Cardiac muscle cell (in vitro differentiated cells and primary cell): ENCODE results near the gene ATPAF2. TPM values are rescaled to one million over a fixed set of nuclear protein-coding genes. Genes with fewer than 3 reads are reported as not detected.

ENCODE experiments used
- DNase-seq, 2 donors: peaks; one replicate each; pipeline versions ENCODE4 v3.0.0 to v3.0.0-alpha.2; 2010 to 2017; ENCODE audit warnings: low read depth in 1 of 2, low spot score in 1 of 2
- H3K27ac ChIP-seq: fragments of 200-600 bp; sonication (generic); 2 replicates; pipeline ENCODE4 v1.5.1; 2016
- H3K27me3 ChIP-seq: fragments of 200-600 bp; sonication (generic); 2 replicates; pipeline ENCODE4 v1.6.0; 2016; ENCODE audit warnings: control low read depth
- H3K36me3 ChIP-seq: fragments of 200-600 bp; sonication (generic); 2 replicates; pipeline ENCODE4 v1.5.1; 2016; ENCODE audit warnings: control low read depth
- H3K4me1 ChIP-seq: fragments of 200-600 bp; sonication (generic); 2 replicates; pipeline ENCODE4 v1.8.1; 2017; ENCODE audit warnings: low read depth, mild to moderate bottlenecking, mixed run types
- H3K4me3 ChIP-seq: fragments of 200-600 bp; sonication (generic); 2 replicates; pipeline ENCODE4 v1.5.1; 2016; ENCODE audit warnings: mild to moderate bottlenecking
- H3K9me3 ChIP-seq: fragments of 200-600 bp; sonication (generic); 2 replicates; pipeline ENCODE4 v1.5.1; 2017; ENCODE audit warnings: low read depth, mild to moderate bottlenecking, control low read depth
- CTCF ChIP-seq: IDR thresholded peaks from 2 replicates; pipeline ENCODE4 v1.5.1; 2012; ENCODE audit warnings: low read depth, mild to moderate bottlenecking, low read length
- polyA plus RNA-seq: library from polyadenylated mRNA; unstranded; fragments of >200 nt; fragmentation: Nextera tagmentation; extraction: Ambion mirVana; gene quantifications from 2 replicates; pipeline ENCODE4 v1.2.1, GENCODE V29; 2016
- total RNA-seq: library from RNA; depleted of rRNA; stranded (reverse); fragments of >200 nt; gene quantifications from 2 replicates; pipeline ENCODE4 v1.2.3, GENCODE V29; 2016

ATPAF2 gene
- total and polyA plus RNA-seq, 2 experiments from 2014 or later: 40.3 to 49.4 TPM

GRCh38 chr17:18025945-18026776, 12.8 kb downstream of the ATPAF2 start:
- Histone ChIP-seq H3K27me3 (no peaks in the 10 kb centered on the region), H3K36me3 (no peaks in the 10 kb centered on the region), H3K4me3 (no peak overlapping the region), H3K9me3 (no peaks in the 10 kb centered on the region), H3K4me1 (peaks cover 26% of the 10 kb centered on the region), H3K27ac (no peak overlapping the region)
- peak; percentile 12 for TF ChIP-seq CTCF
- peak in 1 of 2 donors; percentile 88 for DNase-seq

- Histone ChIP-seq H3K27ac (no peak overlapping the region), H3K27me3 (no peaks in the 10 kb centered on the region), H3K4me3 (no peak overlapping the region), H3K4me1 (peaks cover 26% of the 10 kb centered on the region), H3K36me3 (no peaks in the 10 kb centered on the region), H3K9me3 (no peaks in the 10 kb centered on the region)
- no peak for TF ChIP-seq CTCF
- peak in 1 of 2 donors; percentile 39 for DNase-seq
These were observed 13.6 kb downstream of the ATPAF2 start for GRCh38 chr17:18025241-18025944.

- no peak overlapping the region for H3K27ac ChIP-seq
- no peaks in the 10 kb centered on the region for H3K36me3 ChIP-seq
- DNase-seq: no peak
These were observed 17.6 kb downstream of the ATPAF2 start for GRCh38 chr17:18021372-18021771.

GRCh38 chr17:18020971-18021370, 18.0 kb downstream of the ATPAF2 start:
- Histone ChIP-seq H3K27ac (no peak overlapping the region), H3K9me3 (no peaks in the 10 kb centered on the region), H3K4me1 (peaks cover 15% of the 10 kb centered on the region), H3K27me3 (no peaks in the 10 kb centered on the region), H3K36me3 (no peaks in the 10 kb centered on the region), H3K4me3 (no peak overlapping the region)
- no peak for TF ChIP-seq CTCF
- DNase-seq: no peak

More at GRCh38 chr17:18021372-18021771, 17.6 kb downstream of the ATPAF2 start:
- no peak for TF ChIP-seq CTCF
- H3K9me3 ChIP-seq: no peaks in the 10 kb centered on the region
- peaks cover 15% of the 10 kb centered on the region for H3K4me1 ChIP-seq
- H3K27me3 ChIP-seq: no peaks in the 10 kb centered on the region
- H3K4me3 ChIP-seq: no peak overlapping the region

- no peaks in the 10 kb centered on the region for H3K36me3 ChIP-seq
- no peak overlapping the region for H3K27ac ChIP-seq
- TF ChIP-seq CTCF: no peak
- no peaks in the 10 kb centered on the region for H3K27me3 ChIP-seq
- no peak for DNase-seq
- H3K9me3 ChIP-seq: no peaks in the 10 kb centered on the region
- no peak overlapping the region for H3K4me3 ChIP-seq
- H3K4me1 ChIP-seq: peaks cover 15% of the 10 kb centered on the region
These were observed 19.2 kb downstream of the ATPAF2 start for GRCh38 chr17:18019838-18020154.
